ENCODE data around the gene KDM5A.
"Not testable (repeated sequence)": the region's sequence is repeated elsewhere in the genome, so short reads cannot be mapped to it uniquely, and the experiment has no call there.

Gene KDM5A

GRCh38 chr12:304805-305204 lies 84.3 kb downstream of the KDM5A start:
- 95 to 96% methylated on average over 5 of the region's 5 CpGs for WGBS, 2 experiments
- no peak overlapping the region for H3K4me3 ChIP-seq (ENCODE audit: insufficient read depth, low read depth, low read length)
- H3K27ac ChIP-seq (ENCODE audit: insufficient read depth, low read depth, low read length, poor library complexity, severe bottlenecking) = no peak overlapping the region
- H3K36me3 ChIP-seq (ENCODE audit: control insufficient read depth, insufficient read depth, low read length) = peaks cover 19% of the 10 kb centered on the region
- no peaks in the 10 kb centered on the region for H3K9me3 ChIP-seq (ENCODE audit: control insufficient read depth, low read length)
- no peaks in the 10 kb centered on the region for H3K4me1 ChIP-seq (ENCODE audit: control insufficient read depth, insufficient read depth, low read length)
- H3K27me3 ChIP-seq (ENCODE audit: control insufficient read depth, insufficient read depth, low read length, poor library complexity, severe bottlenecking) = no peaks in the 10 kb centered on the region

DNA sequence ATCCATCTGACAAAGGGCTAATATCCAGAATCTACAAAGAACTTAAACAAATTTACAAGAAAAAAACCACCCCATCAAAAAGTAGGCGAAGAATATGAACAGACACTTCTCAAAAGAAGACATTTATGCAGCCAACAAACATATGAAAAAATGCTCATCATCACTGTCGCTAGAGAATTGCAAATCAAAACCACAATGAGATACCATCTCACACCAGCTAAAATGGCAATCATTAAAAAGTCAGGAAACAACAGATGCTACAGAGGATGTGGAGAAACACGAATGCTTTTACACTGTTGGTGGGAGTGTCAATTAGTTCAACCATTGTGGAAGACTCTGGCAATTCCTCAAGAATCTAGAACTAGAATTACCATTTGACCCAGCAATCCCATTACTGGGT lies 86.4 kb downstream of the KDM5A start:
- not testable (repeated sequence) for H3K4me1 ChIP-seq (ENCODE audit: control insufficient read depth, insufficient read depth, low read length); H3K27ac ChIP-seq (ENCODE audit: insufficient read depth, low read depth, low read length, poor library complexity, severe bottlenecking); H3K4me3 ChIP-seq (ENCODE audit: insufficient read depth, low read depth, low read length); H3K27me3 ChIP-seq (ENCODE audit: control insufficient read depth, insufficient read depth, low read length, poor library complexity, severe bottlenecking); H3K9me3 ChIP-seq (ENCODE audit: control insufficient read depth, low read length)
- peaks cover 15% of the 10 kb centered on the region for H3K36me3 ChIP-seq (ENCODE audit: control insufficient read depth, insufficient read depth, low read length)
- WGBS, 2 experiments = 87 to 93% methylated on average over 3 of the region's 3 CpGs

DNA sequence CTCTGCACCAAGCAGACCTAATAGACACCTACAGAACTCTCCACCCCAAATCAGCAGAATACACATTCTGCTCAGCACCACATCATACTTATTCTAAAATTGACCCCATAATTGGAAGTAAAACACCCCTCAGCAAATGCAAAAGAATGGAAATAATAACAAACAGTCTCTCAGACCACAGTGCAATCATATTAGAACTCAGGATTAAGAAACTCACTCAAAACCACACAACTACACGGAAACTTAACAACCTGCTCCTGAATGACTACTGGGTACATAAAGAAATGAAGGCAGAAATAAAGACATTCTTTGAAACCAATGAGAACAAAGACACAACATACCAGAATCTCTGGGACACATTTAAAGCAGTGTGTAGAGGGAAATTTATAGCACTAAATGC lies 89.0 kb downstream of the KDM5A start:
- H3K9me3 ChIP-seq (ENCODE audit: control insufficient read depth, low read length); H3K4me1 ChIP-seq (ENCODE audit: control insufficient read depth, insufficient read depth, low read length); H3K36me3 ChIP-seq (ENCODE audit: control insufficient read depth, insufficient read depth, low read length); H3K4me3 ChIP-seq (ENCODE audit: insufficient read depth, low read depth, low read length); H3K27me3 ChIP-seq (ENCODE audit: control insufficient read depth, insufficient read depth, low read length, poor library complexity, severe bottlenecking); H3K27ac ChIP-seq (ENCODE audit: insufficient read depth, low read depth, low read length, poor library complexity, severe bottlenecking): not testable (repeated sequence)
- 86% methylated on average over 1 of the region's 1 CpG; no CpG with 5 or more reads in 1 of the 2 experiments for WGBS, 2 experiments

DNA sequence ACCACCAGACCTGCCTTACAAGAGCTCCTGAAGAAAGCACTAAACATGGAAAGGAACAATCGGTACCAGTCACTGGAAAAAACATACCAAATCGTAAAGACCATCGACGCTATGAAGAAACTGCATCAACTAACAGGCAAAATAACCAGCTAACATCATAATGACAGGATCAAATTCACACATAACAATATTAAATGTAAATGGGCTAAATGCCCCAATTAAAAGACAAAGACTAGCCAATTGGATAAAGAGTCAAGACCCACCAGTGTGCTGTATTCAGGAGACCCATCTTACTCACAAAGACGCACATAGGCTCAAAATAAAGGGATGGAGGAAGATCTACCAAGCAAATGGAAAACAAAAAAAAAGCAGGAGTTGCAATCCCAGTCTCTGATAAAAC lies 89.6 kb downstream of the KDM5A start:
- not testable (repeated sequence) for H3K27me3 ChIP-seq (ENCODE audit: control insufficient read depth, insufficient read depth, low read length, poor library complexity, severe bottlenecking); H3K4me3 ChIP-seq (ENCODE audit: insufficient read depth, low read depth, low read length); H3K36me3 ChIP-seq (ENCODE audit: control insufficient read depth, insufficient read depth, low read length); H3K4me1 ChIP-seq (ENCODE audit: control insufficient read depth, insufficient read depth, low read length); H3K9me3 ChIP-seq (ENCODE audit: control insufficient read depth, low read length); H3K27ac ChIP-seq (ENCODE audit: insufficient read depth, low read depth, low read length, poor library complexity, severe bottlenecking)
- WGBS, 2 experiments = 85 to 96% methylated on average over 5 of the region's 5 CpGs

DNA sequence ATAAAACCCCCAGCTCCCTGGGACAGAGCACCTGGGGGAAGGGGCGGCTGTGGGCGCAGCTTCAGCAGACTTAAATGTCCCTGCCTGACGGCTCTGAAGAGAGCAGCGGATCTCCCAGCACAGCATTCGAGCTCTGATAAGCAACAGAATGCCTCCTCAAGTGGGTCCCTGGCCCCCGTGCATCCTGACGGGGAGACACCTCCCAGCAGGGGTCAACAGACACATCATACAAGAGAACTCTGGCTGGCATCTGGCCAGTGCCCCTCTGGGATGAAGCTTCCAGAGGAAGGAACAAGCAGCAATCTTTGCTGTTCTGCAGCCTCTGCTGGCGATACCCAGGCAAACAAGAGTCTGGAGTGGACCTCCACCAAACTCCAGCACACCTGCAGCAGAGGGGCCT lies 91.1 kb downstream of the KDM5A start:
- not testable (repeated sequence) for H3K27me3 ChIP-seq (ENCODE audit: control insufficient read depth, insufficient read depth, low read length, poor library complexity, severe bottlenecking); H3K27ac ChIP-seq (ENCODE audit: insufficient read depth, low read depth, low read length, poor library complexity, severe bottlenecking); H3K4me1 ChIP-seq (ENCODE audit: control insufficient read depth, insufficient read depth, low read length); H3K4me3 ChIP-seq (ENCODE audit: insufficient read depth, low read depth, low read length); H3K9me3 ChIP-seq (ENCODE audit: control insufficient read depth, low read length)
- peaks cover 14% of the 10 kb centered on the region for H3K36me3 ChIP-seq (ENCODE audit: control insufficient read depth, insufficient read depth, low read length)
- WGBS, 2 experiments = 92 to 94% methylated on average over 8 of the region's 8 CpGs

DNA sequence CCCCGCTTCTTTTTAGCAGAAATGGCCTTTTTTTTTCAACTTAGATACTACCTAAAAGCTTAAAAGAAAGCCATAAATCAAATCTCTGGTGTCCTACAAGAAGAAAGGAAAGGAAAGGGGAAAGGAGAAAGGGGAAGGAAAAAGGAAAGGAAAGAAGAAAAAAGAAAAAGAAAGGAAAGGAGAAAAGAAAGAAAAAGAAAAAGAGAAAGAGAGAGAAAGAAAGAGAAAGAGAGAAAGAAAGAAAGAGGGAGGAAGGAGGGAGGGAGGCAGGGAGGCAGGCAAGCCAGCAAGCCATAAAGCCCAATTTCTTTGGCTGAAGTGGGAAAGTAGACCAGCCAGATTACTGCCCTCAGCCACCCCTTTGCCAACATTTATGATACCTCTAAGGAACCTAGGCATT lies 94.0 kb downstream of the KDM5A start:
- no peak overlapping the region for H3K27ac ChIP-seq (ENCODE audit: insufficient read depth, low read depth, low read length, poor library complexity, severe bottlenecking)
- H3K4me1 ChIP-seq (ENCODE audit: control insufficient read depth, insufficient read depth, low read length) = no peaks in the 10 kb centered on the region
- 100% methylated on average over 1 of the region's 1 CpG for WGBS, 2 experiments
- H3K4me3 ChIP-seq (ENCODE audit: insufficient read depth, low read depth, low read length) = no peak overlapping the region
- peaks cover 25% of the 10 kb centered on the region for H3K36me3 ChIP-seq (ENCODE audit: control insufficient read depth, insufficient read depth, low read length)
- no peaks in the 10 kb centered on the region for H3K9me3 ChIP-seq (ENCODE audit: control insufficient read depth, low read length)
- no peaks in the 10 kb centered on the region for H3K27me3 ChIP-seq (ENCODE audit: control insufficient read depth, insufficient read depth, low read length, poor library complexity, severe bottlenecking)

DNA sequence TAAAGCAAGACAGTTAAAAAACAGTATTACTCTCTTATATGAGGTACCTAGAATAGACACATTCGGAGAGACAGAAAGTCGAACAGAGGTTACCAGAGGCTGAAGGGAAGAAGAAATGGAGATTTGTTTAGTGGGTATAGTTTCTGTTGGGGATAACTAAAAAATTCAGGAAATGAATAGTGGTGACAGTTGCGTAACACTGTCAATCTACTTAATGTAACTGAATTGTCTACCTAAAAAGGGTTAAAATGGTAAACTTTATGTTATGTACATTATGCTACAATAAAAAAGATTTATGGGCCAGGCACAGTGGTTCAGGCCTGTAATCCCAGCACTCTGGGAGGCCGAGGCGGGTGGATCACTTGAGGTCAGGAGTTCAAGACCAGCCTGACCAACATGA lies 95.9 kb downstream of the KDM5A start:
- H3K9me3 ChIP-seq (ENCODE audit: control insufficient read depth, low read length) = no peaks in the 10 kb centered on the region
- 93 to 95% methylated on average over 5 of the region's 5 CpGs for WGBS, 2 experiments
- H3K4me1 ChIP-seq (ENCODE audit: control insufficient read depth, insufficient read depth, low read length) = no peaks in the 10 kb centered on the region
- no peak overlapping the region for H3K27ac ChIP-seq (ENCODE audit: insufficient read depth, low read depth, low read length, poor library complexity, severe bottlenecking)
- H3K4me3 ChIP-seq (ENCODE audit: insufficient read depth, low read depth, low read length) = no peak overlapping the region
- no peaks in the 10 kb centered on the region for H3K27me3 ChIP-seq (ENCODE audit: control insufficient read depth, insufficient read depth, low read length, poor library complexity, severe bottlenecking)
- peaks cover 25% of the 10 kb centered on the region for H3K36me3 ChIP-seq (ENCODE audit: control insufficient read depth, insufficient read depth, low read length)

GRCh38 chr12:292186-292585 lies 96.9 kb downstream of the KDM5A start:
- peaks cover 21% of the 10 kb centered on the region for H3K36me3 ChIP-seq (ENCODE audit: control insufficient read depth, insufficient read depth, low read length)
- WGBS, 2 experiments = 100% methylated on average over 1 of the region's 1 CpG

DNA sequence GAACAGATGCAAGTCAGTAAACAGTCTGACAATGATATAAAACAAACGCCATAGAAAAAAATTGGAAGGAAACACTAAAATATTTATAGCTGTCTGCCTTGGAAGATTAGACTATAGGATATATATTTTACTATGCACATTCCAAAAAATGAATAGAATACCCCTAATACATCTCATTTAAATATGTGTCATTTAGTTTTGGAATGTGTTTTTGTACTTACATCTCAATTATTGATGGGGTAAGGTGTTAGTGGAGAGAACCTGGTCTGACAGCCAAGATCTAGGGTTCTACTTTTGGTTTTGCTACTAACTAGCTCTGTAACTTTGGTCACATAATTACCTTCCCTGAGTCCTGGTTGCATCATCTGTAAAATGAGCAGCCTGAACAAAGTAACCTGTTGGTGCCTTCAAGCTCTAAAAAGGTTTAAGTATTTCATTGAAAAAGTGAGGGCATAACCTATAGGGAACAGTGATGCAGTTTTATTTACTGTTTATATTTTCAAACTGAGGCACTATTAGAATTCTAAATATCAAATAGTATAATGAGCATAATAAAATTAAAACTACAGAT lies 97.9 kb downstream of the KDM5A start:
- Histone ChIP-seq H3K27ac (ENCODE audit: insufficient read depth, low read depth, low read length, poor library complexity, severe bottlenecking) (no peak overlapping the region), H3K36me3 (ENCODE audit: control insufficient read depth, insufficient read depth, low read length) (peaks cover 21% of the 10 kb centered on the region), H3K27me3 (ENCODE audit: control insufficient read depth, insufficient read depth, low read length, poor library complexity, severe bottlenecking) (no peaks in the 10 kb centered on the region), H3K4me3 (ENCODE audit: insufficient read depth, low read depth, low read length) (no peak overlapping the region), H3K4me1 (ENCODE audit: control insufficient read depth, insufficient read depth, low read length) (no peaks in the 10 kb centered on the region), H3K9me3 (ENCODE audit: control insufficient read depth, low read length) (no peaks in the 10 kb centered on the region)
- WGBS, 2 experiments = 67% methylated on average over 1 of the region's 1 CpG; no CpG with 5 or more reads in 1 of the 2 experiments

More at GRCh38 chr12:292186-292585, 96.9 kb downstream of the KDM5A start:
- H3K27ac ChIP-seq (ENCODE audit: insufficient read depth, low read depth, low read length, poor library complexity, severe bottlenecking) = no peak overlapping the region
- H3K9me3 ChIP-seq (ENCODE audit: control insufficient read depth, low read length) = no peaks in the 10 kb centered on the region
- no peaks in the 10 kb centered on the region for H3K4me1 ChIP-seq (ENCODE audit: control insufficient read depth, insufficient read depth, low read length)
- H3K27me3 ChIP-seq (ENCODE audit: control insufficient read depth, insufficient read depth, low read length, poor library complexity, severe bottlenecking) = no peaks in the 10 kb centered on the region
- H3K4me3 ChIP-seq (ENCODE audit: insufficient read depth, low read depth, low read length) = no peak overlapping the region

DNA sequence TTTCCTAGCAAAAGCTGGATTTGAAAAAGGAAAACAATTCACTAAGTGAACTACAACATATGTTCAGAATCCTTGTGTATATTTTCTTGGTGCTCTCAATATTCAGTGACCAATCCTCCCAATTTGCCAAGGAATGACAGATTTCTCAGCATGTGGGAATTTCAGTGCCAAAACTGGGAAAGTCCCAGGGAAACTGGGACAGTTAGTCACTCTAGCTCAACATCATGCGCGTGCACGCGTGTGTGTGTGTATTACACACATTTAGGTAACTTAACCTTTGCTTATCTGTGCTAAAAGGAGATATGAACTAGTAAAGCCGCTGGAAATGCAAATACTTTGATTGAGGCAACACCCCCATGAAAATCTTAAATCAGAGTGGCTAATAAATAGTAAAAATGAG lies 100.4 kb downstream of the KDM5A start:
- 99 to 100% methylated on average over 5 of the region's 5 CpGs for WGBS, 2 experiments
- H3K27me3 ChIP-seq (ENCODE audit: control insufficient read depth, insufficient read depth, low read length, poor library complexity, severe bottlenecking) = no peaks in the 10 kb centered on the region
- no peaks in the 10 kb centered on the region for H3K4me1 ChIP-seq (ENCODE audit: control insufficient read depth, insufficient read depth, low read length)
- no peaks in the 10 kb centered on the region for H3K9me3 ChIP-seq (ENCODE audit: control insufficient read depth, low read length)
- H3K27ac ChIP-seq (ENCODE audit: insufficient read depth, low read depth, low read length, poor library complexity, severe bottlenecking) = no peak overlapping the region
- H3K36me3 ChIP-seq (ENCODE audit: control insufficient read depth, insufficient read depth, low read length) = peaks cover 29% of the 10 kb centered on the region
- H3K4me3 ChIP-seq (ENCODE audit: insufficient read depth, low read depth, low read length) = no peak overlapping the region

All from ectodermal cell (in vitro differentiated cells).